Hematopoietic multipotent progenitor cell treated with erythropoietin and hydrocortisone succinate and interleukin-3 and kit ligand, for 15 days (in vitro differentiated cells): ENCODE measurements around the gene C1QTNF5.
"Not testable (repeated sequence)": the region's sequence is repeated elsewhere in the genome, so short reads cannot be mapped to it uniquely, and the experiment has no call there.

Experiments
- DNase-seq: peaks from one replicate; pipeline ENCODE4 v3.0.0-alpha.2; 2015; ENCODE audit warnings: low spot score

The C1QTNF5 gene, protein sequence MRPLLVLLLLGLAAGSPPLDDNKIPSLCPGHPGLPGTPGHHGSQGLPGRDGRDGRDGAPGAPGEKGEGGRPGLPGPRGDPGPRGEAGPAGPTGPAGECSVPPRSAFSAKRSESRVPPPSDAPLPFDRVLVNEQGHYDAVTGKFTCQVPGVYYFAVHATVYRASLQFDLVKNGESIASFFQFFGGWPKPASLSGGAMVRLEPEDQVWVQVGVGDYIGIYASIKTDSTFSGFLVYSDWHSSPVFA

DNA sequence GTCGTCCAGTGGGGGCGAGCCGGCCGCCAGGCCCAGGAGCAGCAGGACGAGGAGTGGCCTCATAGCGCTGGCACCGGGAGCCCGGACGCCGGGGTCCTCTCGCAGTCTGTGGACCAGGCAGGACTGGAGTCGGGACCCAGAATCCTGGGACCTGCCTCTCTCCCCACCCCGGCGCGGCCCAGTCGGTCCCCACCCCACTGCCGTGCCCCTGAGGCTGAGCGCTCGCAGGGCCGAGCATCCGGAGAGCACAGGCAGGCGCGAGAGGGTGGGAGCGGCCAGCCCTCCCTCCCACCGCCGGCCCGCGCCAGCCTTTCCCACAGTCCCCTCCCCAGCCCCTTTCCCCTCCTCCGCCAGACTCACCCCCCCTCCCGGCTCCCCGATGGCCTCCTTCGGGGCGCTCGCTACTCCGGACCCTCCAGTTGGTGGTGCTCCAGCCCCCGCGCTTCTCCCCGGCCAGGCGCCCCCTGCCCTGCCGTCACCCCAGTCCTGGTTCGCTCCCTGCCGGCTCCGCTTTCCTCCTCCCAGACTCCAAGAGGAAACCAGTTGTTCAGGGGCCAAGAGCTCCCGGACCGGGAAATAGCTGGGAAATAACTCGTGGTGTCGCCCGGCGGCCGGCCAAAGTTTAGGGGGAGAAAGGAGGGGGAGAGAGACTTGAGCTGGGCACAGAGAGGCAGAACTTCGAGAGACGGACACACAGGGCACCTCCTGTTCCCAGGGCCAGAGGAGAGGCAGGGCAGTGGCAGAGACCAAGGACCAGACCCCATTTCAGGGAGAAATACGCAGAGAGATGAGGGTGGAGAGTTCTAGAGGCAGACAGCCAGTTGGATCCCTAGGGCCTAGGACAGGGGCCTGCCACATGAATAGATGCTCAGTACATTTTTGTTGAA lies at the start of gene C1QTNF5:
C1QTNF5 (minus strand) TSS at position 549 of the 887 bp plus-strand sequence; CDS start at position 63, 486 bp downstream.
- no peak for DNase-seq

DNA sequence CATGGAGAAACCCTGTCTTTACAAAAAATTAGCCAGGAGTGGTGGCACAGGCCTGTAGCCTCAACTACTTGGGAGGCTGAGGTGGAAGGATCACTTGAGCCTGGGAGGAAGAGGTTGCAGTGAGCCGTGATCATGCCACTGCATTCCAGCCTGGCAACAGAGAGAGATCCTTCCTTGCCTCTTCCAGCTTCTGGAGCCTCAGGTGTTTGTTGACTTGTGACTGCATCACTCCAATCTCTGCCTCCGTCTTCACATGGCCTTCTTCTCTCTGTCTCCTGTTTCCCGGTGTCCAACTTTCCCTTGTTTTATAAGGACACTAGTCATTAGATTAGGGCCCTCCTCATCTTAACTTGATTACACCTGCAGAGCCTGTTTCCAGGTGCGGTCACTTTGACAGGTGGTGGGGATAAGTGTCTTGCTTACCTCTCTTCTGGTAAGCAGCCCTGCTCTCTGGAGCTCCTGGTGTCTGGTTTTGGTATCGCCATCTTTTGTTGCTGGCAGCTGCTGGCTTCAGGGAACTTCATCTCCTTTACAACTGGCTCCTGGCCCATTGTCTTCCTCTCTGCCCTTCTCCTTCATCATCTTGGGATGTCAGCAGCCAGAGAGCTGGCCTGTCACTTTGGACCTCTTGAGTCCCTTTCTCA lies 49.0 kb upstream of the C1QTNF5 start:
- no peak for DNase-seq

- DNase-seq: no peak
Measured at GRCh38 chr11:119388103-119388502, 47.4 kb upstream of the C1QTNF5 start.

DNA sequence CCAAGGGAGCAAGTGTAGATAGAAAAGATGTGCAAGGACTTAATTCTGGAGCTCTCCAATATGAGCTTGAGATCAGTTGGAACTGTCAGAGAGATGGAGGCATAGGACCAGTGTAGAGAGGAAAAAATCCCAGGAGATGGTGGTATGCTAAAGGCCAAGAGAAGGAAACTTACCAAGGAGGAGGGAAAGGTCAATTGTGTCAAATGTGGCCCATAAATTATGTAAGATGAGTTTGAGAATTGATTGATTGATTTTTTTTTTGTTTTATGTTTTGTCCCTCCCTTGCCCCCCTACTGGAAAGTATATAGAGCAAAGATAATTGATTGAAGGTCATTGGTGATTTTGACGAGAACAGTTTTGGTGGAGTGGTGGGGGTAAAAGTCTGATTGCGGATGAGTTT lies 43.6 kb upstream of the C1QTNF5 start:
- DNase-seq: no peak

GRCh38 chr11:119382513-119382912 lies 41.8 kb upstream of the C1QTNF5 start:
- not testable (repeated sequence) for DNase-seq

DNA sequence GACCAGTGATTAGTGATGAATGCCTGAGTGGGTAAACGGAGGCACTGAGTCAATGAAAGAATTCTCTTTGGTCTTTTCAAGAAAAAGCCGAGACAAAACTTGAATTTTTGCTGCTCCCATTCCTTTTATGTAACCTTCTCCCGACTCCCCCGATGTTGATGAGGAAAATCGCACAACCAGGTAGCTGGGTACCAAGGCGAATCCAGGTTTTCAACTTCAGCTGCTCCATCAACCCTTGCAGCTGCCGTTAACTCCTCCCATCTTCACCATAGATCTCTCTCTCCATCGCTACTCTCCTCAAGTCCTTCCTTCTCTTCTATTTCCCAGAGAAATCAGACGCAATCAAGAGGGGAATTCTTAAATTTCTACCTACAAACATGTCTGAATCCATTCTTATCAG lies 41.4 kb upstream of the C1QTNF5 start:
- no peak for DNase-seq

GRCh38 chr11:119381181-119381988 lies 40.7 kb upstream of the C1QTNF5 start, which contains the start of gene USP2:
Gene USP2, minus strand, starts transcription at chr11:119381690. Its CDS starts 8,210 bp downstream, at chr11:119373480.
- peak; percentile 83 for DNase-seq

DNA sequence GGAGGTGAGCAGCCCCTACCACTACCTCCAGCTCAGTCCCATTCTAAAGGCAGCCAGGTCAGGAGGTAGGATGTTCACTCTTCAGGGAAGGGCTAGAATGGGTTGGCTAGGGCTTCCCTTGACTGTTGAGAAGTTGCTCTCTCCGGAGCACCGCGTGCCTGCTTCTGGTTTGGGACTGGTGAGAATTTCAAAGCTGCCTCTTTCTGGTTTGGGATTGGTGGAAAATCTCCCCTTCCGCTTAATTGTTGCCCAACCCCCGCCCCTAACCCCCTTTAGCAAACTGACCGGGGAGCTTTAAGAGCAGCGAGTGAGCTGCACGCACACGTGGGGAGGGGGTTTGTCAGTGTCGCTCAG lies 40.1 kb upstream of the C1QTNF5 start:
- no peak for DNase-seq

DNA sequence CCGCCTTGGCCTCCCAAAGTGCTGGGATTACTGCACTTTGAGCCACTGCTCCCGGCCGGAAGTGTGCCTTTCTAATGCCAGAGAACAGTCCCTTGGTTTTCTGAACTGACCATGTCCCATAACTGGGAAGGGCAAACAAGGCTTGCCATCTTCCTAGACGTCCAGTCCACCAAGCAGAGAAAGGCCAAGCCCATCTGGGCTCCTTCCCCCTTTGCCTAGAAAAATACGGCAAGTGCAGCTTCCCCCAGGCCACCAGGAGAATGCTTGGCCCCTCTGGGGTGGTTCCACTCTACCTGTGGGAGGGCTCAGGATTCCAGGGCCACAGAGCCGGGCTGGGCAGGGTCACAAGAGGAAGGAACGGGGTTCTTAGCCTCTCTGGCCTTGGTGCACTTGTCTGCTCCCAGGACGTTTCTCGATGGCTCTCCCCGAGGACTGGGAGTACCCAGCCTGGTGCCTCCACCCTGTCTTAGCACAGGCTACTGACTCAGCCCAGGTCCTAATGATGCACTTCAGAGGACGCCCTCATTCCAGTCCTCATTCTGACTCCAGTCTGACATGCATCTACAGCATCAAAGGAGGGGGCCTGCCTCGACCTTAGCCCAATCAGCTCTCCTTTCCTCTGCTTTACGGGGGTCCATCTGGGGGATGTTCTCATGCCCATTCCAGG lies 39.6 kb upstream of the C1QTNF5 start:
- no peak for DNase-seq

- DNase-seq: no peak
Measured at GRCh38 chr11:119378851-119379465, 38.3 kb upstream of the C1QTNF5 start.

DNA sequence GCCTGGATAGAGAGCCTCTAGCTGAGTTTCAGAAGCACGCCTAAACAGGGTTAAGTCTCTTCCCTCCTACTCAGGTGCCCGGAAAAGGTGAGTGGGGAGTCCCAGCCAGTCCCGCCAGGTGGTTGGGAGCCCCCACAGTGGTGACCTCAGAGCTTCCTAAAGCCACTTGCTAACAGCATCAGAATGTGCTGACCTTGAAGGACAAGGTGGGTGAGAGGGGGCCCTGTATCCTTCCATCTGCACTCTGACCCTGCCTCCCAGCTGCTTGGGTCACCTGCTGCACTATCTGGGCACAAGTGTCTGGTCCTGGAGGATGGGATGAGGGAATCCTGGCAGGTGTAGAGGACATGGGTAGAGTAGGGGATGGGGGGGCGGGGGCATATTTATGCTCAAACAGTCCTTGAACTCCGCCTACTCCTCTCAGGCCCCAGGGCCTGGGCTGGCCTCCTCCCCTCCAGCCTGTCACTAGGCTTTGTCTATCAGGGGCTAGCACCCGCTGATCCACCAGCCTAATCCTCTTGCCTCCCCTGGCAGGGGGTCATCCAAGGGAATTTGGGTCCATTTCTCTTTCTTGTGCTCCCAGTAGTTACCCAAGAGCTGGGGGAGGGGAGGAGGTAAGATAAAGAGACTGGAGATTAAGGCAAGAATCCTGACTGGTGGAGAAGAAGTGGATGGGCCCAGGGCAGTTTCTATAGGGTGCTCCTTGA lies 37.4 kb upstream of the C1QTNF5 start:
- no peak for DNase-seq

DNA sequence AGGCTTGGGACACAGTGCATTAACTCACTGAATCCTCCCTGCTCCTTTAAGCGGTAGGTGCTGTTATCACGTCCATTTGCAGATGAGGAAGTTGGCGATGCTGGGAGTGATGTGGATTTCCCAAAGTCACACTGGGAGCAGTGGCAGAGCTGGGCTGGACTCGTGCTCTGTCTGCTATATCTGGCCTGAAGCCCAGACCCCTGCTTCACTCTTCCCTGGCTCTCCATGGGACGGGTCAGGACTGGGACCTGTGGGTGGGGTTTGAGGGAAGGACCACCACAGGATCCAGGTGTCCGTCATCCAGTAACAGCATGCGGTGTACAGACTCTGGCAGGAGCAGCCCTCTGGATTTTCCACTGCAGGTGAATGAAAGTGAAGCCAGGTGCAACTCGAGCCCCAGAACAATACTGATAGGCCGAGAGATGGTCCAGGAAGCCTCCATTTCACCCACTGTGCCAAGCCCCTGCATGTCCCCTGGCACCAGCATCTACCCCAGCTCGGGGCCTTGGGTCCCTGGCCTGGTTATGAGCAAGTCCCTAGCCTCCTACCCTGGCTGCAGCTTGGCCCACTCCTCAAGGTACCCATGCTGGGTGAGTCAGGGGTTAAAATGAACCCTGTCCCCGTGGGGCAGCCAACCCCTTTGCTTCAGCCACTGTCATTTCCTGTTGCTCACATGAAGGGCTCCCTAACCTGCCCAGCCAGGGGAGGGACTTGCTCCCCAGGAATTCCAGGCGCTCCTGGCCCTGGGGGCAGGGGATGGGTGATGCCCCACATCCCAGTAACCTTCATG lies 36.6 kb upstream of the C1QTNF5 start:
- DNase-seq: no peak

DNA sequence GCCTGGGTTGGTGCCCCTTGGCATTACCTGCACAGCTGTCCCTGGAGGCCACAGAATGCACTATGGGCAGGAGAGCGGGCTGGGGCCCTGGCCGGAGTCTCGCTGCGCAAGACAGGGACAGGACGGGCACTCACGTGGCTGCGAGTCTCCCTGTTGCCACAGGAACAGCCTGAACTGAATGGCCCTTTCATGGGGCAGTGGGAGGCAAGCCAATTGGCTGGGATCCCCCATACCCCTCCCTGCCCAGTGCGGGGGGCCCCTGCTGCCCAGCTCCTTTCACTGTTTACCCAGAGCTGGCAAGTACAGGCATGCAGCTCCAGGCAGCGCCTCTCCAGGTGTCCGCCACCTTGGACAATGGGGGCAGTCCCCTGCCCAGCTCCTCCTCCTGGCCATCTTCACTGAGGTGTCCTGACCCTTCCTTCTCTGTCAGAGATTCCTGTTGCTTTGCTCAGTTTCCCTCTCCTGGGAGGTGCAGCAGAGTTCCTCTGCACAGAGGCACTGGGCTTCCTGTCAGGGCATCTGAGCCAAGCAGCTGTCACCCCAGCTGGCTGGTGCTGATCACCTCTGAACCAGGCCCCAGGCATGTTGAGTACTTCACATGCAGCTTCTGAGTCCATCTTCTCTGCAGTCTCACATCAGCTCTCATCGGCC lies 35.6 kb upstream of the C1QTNF5 start:
- DNase-seq: no peak

DNA sequence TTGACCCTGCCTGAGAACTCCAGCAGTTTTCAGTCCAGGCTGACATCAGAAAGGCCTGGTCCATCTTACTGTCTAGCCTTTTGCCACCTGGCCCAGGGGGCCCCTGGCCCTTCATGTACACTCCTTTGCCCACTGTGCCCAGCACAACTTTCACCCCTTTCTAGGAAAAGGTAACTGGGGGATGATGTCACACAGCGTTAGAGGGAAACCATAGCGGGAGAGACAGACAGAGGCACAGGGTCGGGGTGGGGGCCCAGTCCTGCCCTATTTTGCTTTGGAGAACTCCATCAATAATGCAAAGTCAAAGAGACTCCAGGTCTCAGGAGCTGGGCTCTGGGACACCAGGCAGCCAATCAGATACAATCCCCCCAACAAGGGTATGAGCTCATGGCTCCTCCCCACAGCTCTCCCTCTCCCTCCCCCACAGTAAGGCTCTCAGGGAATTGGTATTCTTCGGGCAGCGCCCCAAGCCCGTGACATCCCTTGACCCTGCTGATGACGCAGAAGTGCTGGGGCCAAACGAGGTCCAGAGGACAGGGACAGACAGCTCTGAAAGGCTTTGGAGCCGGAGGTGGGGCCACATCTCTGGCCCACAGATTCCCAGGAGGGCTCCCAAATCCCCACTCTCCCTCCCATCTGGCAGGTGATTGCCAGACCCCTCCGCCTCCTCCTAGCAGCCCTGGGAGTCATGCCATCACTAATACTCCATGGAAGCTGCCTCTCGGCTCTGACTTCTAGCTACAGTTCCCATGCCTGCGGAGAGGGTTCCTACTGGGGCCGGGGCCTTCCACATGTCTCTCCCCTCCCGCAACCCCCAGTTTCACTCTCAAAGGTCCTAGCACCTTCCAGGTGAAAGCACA lies 34.9 kb upstream of the C1QTNF5 start:
- no peak for DNase-seq

DNA sequence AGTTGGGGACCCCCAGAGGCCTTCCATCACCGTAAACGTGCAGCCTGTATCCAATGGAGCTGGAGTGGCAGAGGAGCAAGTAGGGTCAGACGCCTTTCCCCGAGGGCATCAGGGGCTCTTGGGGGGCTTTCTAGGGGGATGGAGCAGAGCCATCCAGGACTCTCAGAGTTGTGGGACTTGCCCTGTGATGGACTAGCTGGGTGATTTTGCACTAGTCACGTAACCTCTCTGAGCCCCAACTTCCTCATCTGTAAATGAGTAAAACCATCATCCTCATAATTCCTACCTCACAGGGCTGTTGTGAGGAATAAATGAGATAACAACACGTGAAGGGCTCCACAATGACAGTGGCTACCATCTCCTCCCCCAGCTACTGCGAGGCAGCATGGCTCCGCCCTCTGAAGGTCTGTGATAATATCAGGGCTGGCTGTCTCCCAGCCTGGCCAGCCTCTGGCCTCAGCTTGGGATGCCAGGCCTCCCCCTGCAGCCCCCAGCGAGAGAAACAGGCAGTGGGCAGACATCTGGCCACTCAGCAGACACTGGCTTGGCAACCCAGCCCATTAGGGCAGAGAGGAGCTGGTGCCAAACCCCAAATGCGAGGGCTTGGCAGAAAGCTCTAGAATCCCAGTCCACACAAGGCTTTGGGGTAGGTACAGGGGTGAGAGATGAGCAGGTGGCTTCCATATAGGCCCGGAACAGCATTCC lies 34.1 kb upstream of the C1QTNF5 start:
- DNase-seq: no peak

DNA sequence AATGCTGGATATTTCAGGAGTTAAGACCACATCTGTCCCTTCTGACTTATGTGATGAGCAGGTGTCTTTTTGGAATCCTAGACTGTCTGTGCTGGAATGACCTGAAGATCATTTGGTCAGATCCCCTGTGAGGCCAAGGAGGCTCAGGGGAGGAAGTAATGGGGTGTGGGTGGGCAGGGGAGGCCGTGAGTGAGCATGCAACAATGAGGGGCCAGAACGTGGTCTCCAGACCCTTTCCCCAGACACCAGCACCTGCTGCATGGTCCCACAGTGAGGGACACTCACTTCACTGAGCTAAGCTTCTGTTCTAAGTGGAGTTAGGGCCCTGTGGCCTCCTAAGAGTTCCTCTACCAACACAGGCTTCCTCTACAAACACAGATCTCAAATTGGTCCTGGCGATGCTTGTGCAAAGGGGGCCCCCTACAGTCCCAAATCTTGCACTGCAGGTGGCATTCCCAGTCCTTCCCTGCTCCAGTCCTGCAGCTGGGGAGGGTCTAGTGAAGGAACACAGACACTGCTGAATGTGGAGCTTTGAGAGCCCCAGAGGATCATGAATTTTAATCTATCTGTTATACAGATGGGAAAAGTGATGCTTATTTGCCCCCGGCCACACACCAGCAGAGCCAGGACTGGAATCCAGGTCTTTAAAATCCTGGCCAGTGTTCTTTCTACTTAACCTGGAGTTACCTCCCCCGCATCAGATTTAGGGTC lies 33.4 kb upstream of the C1QTNF5 start:
- peak; percentile 47 for DNase-seq
